ENCODE data around the gene STX7. TPM values are rescaled to one million over a fixed set of nuclear protein-coding genes. Genes with fewer than 3 reads are reported as not detected.

The STX7 gene
- total RNA-seq, 1 experiment from 2014 or later = 27.8 TPM

DNA sequence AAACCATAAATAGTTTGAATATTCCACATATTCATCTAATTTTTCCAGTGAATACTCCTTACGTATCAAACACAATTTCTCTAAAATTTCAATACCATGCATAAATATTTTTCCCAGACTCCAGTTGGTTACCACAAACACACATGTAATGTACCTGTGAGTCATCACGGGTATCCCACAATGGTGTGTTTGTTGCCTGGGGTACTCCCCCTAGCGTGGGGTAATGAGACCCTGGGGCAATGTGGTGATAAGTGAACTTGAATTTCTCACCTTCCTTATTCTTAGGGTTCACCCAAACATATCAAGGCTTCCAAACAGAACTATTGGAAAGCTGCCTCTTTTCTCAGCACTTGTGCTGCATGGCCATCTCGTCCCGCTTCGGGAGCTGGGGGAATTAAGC lies 51.0 kb downstream of the STX7 start:
- DNase-seq (ENCODE audit: low read depth, low spot score) (no peak), ATAC-seq (no peak)
- no peaks in the 10 kb centered on the region for H4K20me1 ChIP-seq (ENCODE audit: insufficient read depth)
- no peak for TF ChIP-seq POLR2A (IDR thresholded peaks at IDR 0.05; ENCODE audit: borderline replicate concordance, extremely low read depth, insufficient read depth, insufficient read length)
- no peak for TF ChIP-seq EZH2phosphoT487 (IDR thresholded peaks at IDR 0.05; ENCODE audit: borderline replicate concordance)
- TF ChIP-seq ELF1 (IDR thresholded peaks at IDR 0.05; ENCODE audit: borderline replicate concordance, low read depth) = no peak
- TF ChIP-seq ZNF274 (IDR thresholded peaks at IDR 0.05; ENCODE audit: low read depth, low read length) = no peak
- TF ChIP-seq RAD21 (IDR thresholded peaks at IDR 0.05; ENCODE audit: low read depth) = no peak
- no peak for TF ChIP-seq SP1 (IDR thresholded peaks at IDR 0.05; ENCODE audit: low read depth)
- TF ChIP-seq FOSL1 (IDR thresholded peaks at IDR 0.05; ENCODE audit: low read depth) = no peak
- TF ChIP-seq SIN3A (IDR thresholded peaks at IDR 0.05; ENCODE audit: low read depth) = no peak
- no peak for TF ChIP-seq JUND (IDR thresholded peaks at IDR 0.05)
- TF ChIP-seq, protein P1, sequence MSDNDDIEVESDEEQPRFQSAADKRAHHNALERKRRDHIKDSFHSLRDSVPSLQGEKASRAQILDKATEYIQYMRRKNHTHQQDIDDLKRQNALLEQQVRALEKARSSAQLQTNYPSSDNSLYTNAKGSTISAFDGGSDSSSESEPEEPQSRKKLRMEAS (IDR thresholded peaks at IDR 0.05) = no peak
- no peak for TF ChIP-seq TCF7L2 (IDR thresholded peaks at IDR 0.05; ENCODE audit: borderline replicate concordance, extremely low read depth, insufficient read depth, insufficient read length)
- no peak for TF ChIP-seq CEBPB (IDR thresholded peaks at IDR 0.05; ENCODE audit: low read depth)
- no peak for TF ChIP-seq ATF3 (IDR thresholded peaks at IDR 0.05)
- no peaks in the 10 kb centered on the region for H3K79me2 ChIP-seq (ENCODE audit: insufficient read depth, low read length)
- H3K27ac ChIP-seq (ENCODE audit: low read depth, low read length) = no peak overlapping the region
- RAD21 ChIA-PET (ENCODE audit: low non-redundant PET in 1 of 2, low total read pairs in 2 of 2, uncharacterized antibody in 2 of 2, unreplicated experiment in 2 of 2) = no interaction called here
- H3K4me2 ChIP-seq (ENCODE audit: low read length) = no peak overlapping the region
- no peak overlapping the region for H3K9ac ChIP-seq (ENCODE audit: low read length)
- POLR2A ChIA-PET = no interaction called here
- intact Hi-C loops (cut with micrococcal nuclease) = no loop called here
- H3K27me3 ChIP-seq (ENCODE audit: insufficient read depth, low read length) = no peaks in the 10 kb centered on the region
- no peaks in the 10 kb centered on the region; a peak in 3 of 4 replicates for H3K36me3 ChIP-seq (ENCODE audit: control insufficient read depth in 1 of 2, insufficient read depth in 2 of 2, low read length in 2 of 2)
- H3K4me3 ChIP-seq (replicated peaks in 1 of 2; ENCODE audit: low read depth in 1 of 2, low read length in 2 of 2) = no peak overlapping the region
- no peaks in the 10 kb centered on the region for H3K9me3 ChIP-seq (ENCODE audit: control insufficient read depth in 1 of 2, insufficient read depth in 1 of 2, low read depth in 1 of 2, low read length in 2 of 2)
- H2AFZ ChIP-seq (ENCODE audit: low read depth, low read length, poor library complexity, severe bottlenecking) = no peak overlapping the region
- no peaks in the 10 kb centered on the region for H3K9me2 ChIP-seq (ENCODE audit: insufficient read depth)
- H3K4me1 ChIP-seq (ENCODE audit: control insufficient read depth in 1 of 2, insufficient read depth in 2 of 2, low read length in 2 of 2) = peaks cover 0 to 18% of the 10 kb centered on the region in 2 experiments; a peak in 3 of 4 replicates
- BruUV-seq (replicated peaks) = no TSS peak
- CTCF ChIA-PET = no interaction called here

- CTCF ChIA-PET = no interaction called here
- ATAC-seq = no peak
- TF ChIP-seq REST (IDR thresholded peaks at IDR 0.05; ENCODE audit: low read depth) = no peak
- no peak for TF ChIP-seq POLR2AphosphoS5 (IDR thresholded peaks at IDR 0.05; ENCODE audit: low read depth, low read length)
- no peak for TF ChIP-seq RAD21 (IDR thresholded peaks at IDR 0.05; ENCODE audit: low read depth)
- no peak for TF ChIP-seq ELF1 (IDR thresholded peaks at IDR 0.05; ENCODE audit: borderline replicate concordance, low read depth)
- no peak for TF ChIP-seq TCF7L2 (IDR thresholded peaks at IDR 0.05; ENCODE audit: borderline replicate concordance, extremely low read depth, insufficient read depth, insufficient read length)
- no peak for TF ChIP-seq ATF3 (IDR thresholded peaks at IDR 0.05)
- TF ChIP-seq CEBPB (IDR thresholded peaks at IDR 0.05; ENCODE audit: low read depth) = no peak
- TF ChIP-seq FOSL1 (IDR thresholded peaks at IDR 0.05; ENCODE audit: low read depth) = no peak
- TF ChIP-seq ZNF274 (IDR thresholded peaks at IDR 0.05; ENCODE audit: low read depth, low read length) = no peak
- no peak for TF ChIP-seq EZH2phosphoT487 (IDR thresholded peaks at IDR 0.05; ENCODE audit: borderline replicate concordance)
Observed at GRCh38 chr6:132459605-132459952, 53.3 kb downstream of the STX7 start.

More at GRCh38 chr6:132459605-132459952, 53.3 kb downstream of the STX7 start:
- no peaks in the 10 kb centered on the region for H3K9me2 ChIP-seq (ENCODE audit: insufficient read depth)
- no peak for DNase-seq (ENCODE audit: low read depth, low spot score)
- H3K4me1 ChIP-seq (ENCODE audit: control insufficient read depth in 1 of 2, insufficient read depth in 2 of 2, low read length in 2 of 2) = peaks cover 0 to 3% of the 10 kb centered on the region in 2 experiments; a peak in 1 of 4 replicates
- H3K4me3 ChIP-seq (replicated peaks in 1 of 2; ENCODE audit: low read depth in 1 of 2, low read length in 2 of 2) = no peak overlapping the region
- BruUV-seq (replicated peaks) = no TSS peak
- no peaks in the 10 kb centered on the region; a peak in 3 of 4 replicates for H3K36me3 ChIP-seq (ENCODE audit: control insufficient read depth in 1 of 2, insufficient read depth in 2 of 2, low read length in 2 of 2)
- no peaks in the 10 kb centered on the region for H3K9me3 ChIP-seq (ENCODE audit: control insufficient read depth in 1 of 2, insufficient read depth in 1 of 2, low read depth in 1 of 2, low read length in 2 of 2)
- intact Hi-C loops (cut with micrococcal nuclease) = no loop called here
- H3K79me2 ChIP-seq (ENCODE audit: insufficient read depth, low read length) = no peaks in the 10 kb centered on the region
- H3K9ac ChIP-seq (ENCODE audit: low read length) = no peak overlapping the region
- H3K4me2 ChIP-seq (ENCODE audit: low read length) = no peak overlapping the region
- no peak overlapping the region for H3K27ac ChIP-seq (ENCODE audit: low read depth, low read length)
- H3K27me3 ChIP-seq (ENCODE audit: insufficient read depth, low read length) = no peaks in the 10 kb centered on the region
- no peak overlapping the region for H2AFZ ChIP-seq (ENCODE audit: low read depth, low read length, poor library complexity, severe bottlenecking)
- no peaks in the 10 kb centered on the region for H4K20me1 ChIP-seq (ENCODE audit: insufficient read depth)
- POLR2A ChIA-PET = no interaction called here
- RAD21 ChIA-PET (ENCODE audit: low non-redundant PET in 1 of 2, low total read pairs in 2 of 2, uncharacterized antibody in 2 of 2, unreplicated experiment in 2 of 2) = no interaction called here
